HG03558 (cell line): Measurements from ENCODE around the gene ZNF443.
A peak's percentile ranks its signal among the peaks of the same experiment; 100 is the strongest.
"Not testable (repeated sequence)": the region's sequence is repeated elsewhere in the genome, so short reads cannot be mapped to it uniquely, and the experiment has no call there.

Source experiments
- ATAC-seq: cut with Tn5 transposase; IDR thresholded peaks from one replicate; pipeline ENCODE4 v1.9.1; 2021; ENCODE audit warnings: moderate number of reproducible peaks; ENCODE audit not compliant: unreplicated experiment; ENCODE audit errors: extremely low read depth

ZNF443 gene

GRCh38 chr19:12440541-12441316 lies at the start of gene ZNF443:
Gene ZNF443 (minus strand): TSS chr19:12441021. CDS start chr19:12440914, 107 bp downstream.
- peak; percentile 74 for ATAC-seq

DNA sequence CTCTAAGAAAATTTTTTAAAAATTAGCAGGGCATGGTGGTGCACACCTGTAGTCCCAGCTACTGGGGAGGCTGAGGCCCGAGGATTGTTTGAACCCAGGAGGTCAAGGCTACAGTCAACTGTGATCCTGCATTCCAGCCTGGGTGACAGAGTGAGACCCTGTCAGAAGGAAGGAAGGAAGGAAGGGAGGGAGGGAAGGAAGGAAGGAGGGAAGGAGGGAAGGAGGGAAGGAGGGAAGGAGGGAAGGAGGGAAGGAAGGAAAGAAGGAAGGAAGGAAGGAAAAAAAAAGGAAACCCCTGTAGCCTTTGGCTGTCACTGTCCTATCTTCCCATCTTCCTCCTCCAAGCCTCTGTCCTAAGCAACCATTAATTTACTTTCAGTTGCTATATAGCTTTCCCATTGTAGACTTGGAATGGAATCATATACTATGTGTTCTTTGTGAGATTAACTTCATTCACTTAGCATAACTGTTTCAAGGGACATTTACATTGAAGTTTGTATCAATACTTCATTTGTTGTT lies 45.5 kb upstream of the ZNF443 start:
- ATAC-seq, result not testable (repeated sequence)

GRCh38 chr19:12485571-12485970 lies 44.8 kb upstream of the ZNF443 start:
- no peak for ATAC-seq

DNA sequence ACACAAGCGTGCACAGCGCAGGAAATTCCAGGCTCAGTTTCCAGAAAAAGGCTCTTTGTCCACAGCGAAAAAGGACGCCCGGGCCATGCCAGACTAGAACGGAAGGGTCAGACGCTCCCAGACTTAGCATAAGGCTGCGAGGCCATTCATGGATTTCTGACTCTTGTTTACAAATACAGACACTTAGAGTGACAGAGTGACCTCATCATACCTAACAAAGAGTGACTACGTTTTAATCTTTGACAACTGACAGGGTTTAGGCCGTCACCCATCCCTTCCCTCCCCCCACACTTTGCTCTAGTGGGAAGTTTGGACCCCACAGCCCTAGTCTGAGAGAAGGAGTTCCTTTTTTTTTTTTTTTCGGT lies 44.2 kb upstream of the ZNF443 start:
- ATAC-seq, result no peak

- ATAC-seq, result peak; percentile 82
Measured at GRCh38 chr19:12484371-12485051, 43.7 kb upstream of the ZNF443 start, which contains the start of gene ZNF709. Gene ZNF709 (minus strand): TSS chr19:12484816. CDS start chr19:12484657, 159 bp downstream.

DNA sequence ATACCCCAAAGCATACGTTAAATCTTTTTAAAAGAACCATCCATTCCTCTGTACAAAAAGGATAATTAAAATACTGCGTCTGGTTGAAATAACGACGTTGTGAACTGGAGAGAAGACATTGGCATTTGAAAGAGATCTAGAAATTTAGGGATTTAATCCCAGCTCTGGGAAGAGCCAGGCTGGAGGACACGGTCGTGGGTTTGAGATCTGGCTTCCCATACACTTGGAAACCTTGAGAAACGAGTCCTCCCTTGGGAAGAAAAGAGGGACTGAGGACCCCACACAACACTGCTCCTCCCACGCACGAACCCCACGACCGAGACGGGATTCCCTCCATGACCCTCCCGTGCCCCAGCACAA lies 43.2 kb upstream of the ZNF443 start:
- ATAC-seq, result no peak

- ATAC-seq, result no peak
Measured at GRCh38 chr19:12482509-12482886, 41.7 kb upstream of the ZNF443 start.

DNA sequence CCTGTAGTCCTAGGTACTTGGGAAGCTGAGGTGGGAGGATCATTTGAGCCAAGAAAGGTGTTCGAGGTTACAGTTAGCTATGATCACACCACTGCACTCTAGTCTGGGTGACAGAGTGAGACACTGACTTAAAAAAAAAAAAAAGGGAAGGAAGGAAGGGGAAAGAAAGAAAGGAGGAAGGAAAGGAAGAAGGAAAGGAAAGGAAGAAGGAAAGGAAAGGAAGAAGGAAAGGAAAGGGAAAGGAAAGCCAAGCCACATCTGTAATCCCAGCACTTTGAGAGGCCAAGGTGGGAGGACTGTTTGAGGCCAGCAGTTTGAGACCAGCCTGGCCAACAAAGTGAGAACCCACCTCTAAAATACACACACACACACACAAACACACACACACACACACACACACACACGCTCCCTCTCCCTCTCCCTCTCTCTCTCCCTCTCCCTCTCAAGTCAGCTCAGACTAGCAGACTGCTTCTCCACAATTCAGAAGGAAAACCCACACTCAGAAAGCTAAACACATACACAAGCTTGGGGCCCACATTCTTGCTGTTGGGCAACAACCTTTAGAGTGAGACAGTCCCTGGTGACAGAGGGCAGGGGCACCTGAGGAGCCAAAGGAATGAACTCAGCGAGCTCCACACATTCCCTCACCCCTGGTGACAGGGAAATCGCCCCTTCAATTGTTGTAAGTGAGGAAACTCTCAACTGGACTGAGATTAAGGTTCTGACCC lies 41.1 kb upstream of the ZNF443 start:
- ATAC-seq, result no peak

DNA sequence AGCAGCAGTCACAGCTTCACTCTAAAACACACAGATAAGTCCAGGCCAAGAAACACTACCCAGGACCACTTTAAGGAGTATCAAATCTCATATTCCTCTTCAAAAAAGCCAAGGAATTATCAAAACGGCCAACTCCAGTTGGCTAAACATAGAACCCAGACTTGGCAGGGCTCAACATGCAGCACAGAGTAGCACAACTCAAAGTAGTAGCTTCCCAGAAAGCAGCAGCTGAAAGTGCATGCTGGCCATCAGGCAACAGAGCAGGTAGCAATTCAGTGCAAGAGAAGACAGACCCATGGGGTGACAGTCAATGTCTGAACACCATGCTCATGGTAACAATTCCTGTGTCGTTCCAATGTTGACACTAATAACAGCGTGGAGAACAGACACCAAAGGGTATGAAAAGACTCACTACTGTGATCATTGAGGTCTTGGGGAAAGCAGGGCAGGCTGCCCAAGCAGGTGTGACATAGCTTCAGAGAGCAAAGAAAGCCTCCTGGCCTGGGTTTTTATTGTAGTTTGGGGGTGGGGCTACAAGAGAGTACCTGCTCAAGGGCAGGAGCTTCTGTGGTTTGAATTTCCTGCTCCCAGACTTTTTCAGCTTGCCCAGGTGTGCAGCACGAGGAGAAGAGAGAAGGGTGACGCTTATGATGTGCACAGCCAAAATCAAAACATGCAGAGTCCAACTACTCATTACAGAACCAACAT lies 37.6 kb upstream of the ZNF443 start:
- no peak for ATAC-seq

DNA sequence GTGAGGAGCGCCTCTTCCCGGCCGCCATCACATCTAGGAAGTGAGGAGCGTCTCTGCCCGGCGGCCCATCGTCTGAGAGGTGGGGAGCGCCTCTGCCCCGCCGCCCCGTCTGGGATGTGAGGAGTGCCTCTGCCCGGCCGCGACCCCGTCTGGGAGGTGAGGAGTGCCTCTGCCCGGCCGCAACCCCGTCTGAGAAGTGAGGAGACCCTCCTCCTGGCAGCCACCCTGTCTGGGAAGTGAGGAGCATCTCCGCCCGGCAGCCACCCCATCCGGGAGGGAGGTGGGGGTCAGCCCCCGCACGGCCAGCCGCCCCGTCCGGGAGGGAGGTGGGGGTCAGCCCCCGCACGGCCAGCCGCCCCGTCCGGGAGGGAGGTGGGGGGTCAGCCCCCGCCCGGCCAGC lies 26.8 kb upstream of the ZNF443 start:
- not testable (repeated sequence) for ATAC-seq

GRCh38 chr19:12465211-12465610 lies 24.4 kb upstream of the ZNF443 start:
- ATAC-seq, result no peak

GRCh38 chr19:12464769-12465168 lies 23.9 kb upstream of the ZNF443 start:
- no peak for ATAC-seq

- ATAC-seq, result not testable (repeated sequence)
Measured at GRCh38 chr19:12464139-12464538, 23.3 kb upstream of the ZNF443 start.

GRCh38 chr19:12453495-12453894 lies 12.7 kb upstream of the ZNF443 start:
- no peak for ATAC-seq

DNA sequence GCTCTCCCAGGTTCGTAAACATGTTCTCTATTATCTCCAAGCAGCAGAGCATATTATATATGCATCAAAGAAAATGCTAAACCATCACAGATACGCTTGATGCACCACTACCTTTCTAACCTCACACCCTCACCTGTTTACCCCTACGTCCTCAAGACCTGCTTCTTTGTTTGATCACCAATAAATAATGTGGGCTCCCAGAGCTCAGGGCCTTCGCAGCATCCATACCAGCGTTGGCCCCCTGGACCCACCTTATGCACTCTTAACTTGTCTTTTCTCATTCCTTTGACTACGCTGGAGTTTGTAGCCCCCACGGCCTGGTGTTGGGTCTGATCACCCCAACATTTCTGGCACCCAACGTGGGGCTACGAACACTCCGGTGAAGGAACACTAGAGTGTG lies 10.0 kb upstream of the ZNF443 start:
- ATAC-seq, result no peak

GRCh38 chr19:12448808-12449207 lies 8.0 kb upstream of the ZNF443 start:
- ATAC-seq, result no peak

DNA sequence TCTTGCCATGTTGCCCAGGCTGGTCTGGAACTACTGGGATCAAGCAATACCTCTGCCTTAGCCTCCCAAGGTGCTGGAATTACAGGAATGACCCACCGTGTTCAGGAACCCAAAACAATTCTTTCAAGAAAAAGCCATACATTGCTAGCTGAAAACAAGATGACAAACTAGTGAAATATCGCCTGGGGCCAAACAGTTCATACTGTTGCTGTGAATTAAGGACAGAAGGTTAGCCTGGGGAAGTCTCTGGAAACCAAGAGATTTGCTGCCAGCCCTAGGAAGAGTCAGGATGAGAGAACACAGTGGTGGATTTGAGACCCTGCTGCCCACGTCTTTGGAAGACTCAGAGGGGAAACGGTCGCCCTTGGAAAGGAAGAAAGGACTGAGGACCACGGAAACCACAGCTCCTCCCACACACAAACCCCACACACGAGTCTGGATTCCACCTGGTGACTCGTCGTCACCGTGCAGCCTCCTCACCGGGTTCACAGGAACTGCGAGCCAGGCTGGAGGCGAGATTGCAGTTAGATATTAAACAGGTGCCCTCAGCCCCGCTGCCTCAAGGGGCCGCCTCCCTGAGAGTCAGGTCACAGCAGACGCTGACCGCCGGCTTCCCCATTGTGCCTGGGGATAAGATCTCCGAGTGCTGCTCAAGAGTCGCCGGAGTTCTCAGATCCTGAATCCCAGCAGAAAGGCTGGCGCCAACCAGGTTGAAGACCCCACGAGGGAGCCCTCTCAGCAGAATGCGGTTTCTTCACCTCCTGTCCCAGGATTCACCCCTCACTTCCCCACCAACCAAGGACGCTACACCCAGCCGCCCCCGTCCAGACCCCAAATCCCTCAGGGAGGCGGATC lies 908 bp downstream of the ZNF443 start:
- not testable (repeated sequence) for ATAC-seq

DNA sequence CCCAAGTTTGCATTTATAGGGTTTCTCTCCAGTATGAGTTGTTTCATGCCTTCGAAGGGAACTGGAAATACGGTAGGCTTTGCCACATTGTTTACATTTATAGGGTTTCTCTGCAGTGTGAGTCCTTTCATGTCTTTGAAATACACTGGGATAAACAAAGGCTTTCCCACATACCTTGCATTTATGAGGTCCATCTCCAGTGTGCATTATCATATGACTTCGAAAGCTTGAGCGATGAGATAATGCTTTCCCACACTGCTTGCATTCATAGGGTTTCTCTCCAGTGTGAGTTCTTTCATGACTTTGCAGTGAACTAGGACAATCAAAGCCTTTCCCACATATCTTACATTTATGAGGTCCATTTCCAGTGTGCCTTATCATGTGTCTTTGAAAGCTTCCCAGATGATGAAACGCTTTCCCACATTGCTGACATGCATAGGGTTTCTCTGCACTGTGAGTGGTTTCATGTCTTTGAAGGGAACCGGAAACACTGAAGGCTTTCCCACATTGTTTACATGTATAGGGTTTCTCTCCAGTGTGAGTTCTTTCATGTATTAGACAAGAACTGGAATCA lies 10.0 kb downstream of the ZNF443 start:
- not testable (repeated sequence) for ATAC-seq

DNA sequence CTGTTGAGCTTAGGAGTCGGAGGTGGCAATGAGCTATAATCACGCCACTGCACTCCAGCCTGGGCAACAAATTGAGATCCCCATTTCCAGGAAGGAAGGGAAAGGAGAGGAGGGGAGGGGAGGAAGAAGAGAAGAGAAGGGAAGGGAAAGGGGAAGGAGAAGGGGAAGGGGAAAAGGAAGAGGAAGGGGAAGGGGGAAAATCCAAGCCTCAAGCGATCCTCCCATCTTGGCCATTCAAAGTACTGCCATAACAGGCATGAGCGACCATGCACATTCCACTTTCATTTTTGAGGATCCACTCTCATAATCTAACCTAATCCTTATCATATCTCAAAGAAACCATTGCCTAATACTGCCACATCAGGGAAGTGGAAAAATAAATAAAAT lies 14.9 kb downstream of the ZNF443 start:
- no peak for ATAC-seq
